GM23248 (cell line): ENCODE results near the gene ATP2A3. TPM values are rescaled to one million over a fixed set of nuclear protein-coding genes. Genes with fewer than 3 reads are reported as not detected.

Experiments
- DNase-seq: peaks from one replicate; pipeline ENCODE4 v3.0.0-alpha.2; 2015
- H2AFZ ChIP-seq: fragments of 200-600 bp; sonication (generic); 2 replicates; pipeline ENCODE4 v1.6.1; 2016; ENCODE audit warnings: antibody characterized with exemption
- H3F3A ChIP-seq: fragments of 200-600 bp; sonication (generic); 2 replicates; pipeline ENCODE4 v1.6.1; 2016; ENCODE audit warnings: mild to moderate bottlenecking, antibody characterized with exemption, mixed run types; ENCODE audit not compliant: insufficient read depth
- H3K27ac ChIP-seq: fragments of 200-600 bp; sonication (generic); 2 replicates; pipeline ENCODE4 v1.5.1; 2016; ENCODE audit warnings: mild to moderate bottlenecking
- H3K27me3 ChIP-seq: fragments of 200-600 bp; sonication (generic); replicated peaks from 2 replicates; pipeline ENCODE4 v1.6.1; 2016; ENCODE audit warnings: mild to moderate bottlenecking; ENCODE audit not compliant: insufficient read depth
- H3K36me3 ChIP-seq: fragments of 200-600 bp; sonication (generic); 2 replicates; pipeline ENCODE4 v1.6.1; 2016; ENCODE audit warnings: low read depth, mild to moderate bottlenecking
- H3K4me1 ChIP-seq: fragments of 200-600 bp; sonication (generic); 2 replicates; pipeline ENCODE4 v1.6.1; 2016; ENCODE audit warnings: mild to moderate bottlenecking; ENCODE audit not compliant: insufficient read depth
- H3K4me2 ChIP-seq: fragments of 200-600 bp; sonication (generic); one replicate; pipeline ENCODE4 v1.6.1; 2016; ENCODE audit warnings: mild to moderate bottlenecking; ENCODE audit not compliant: unreplicated experiment
- H3K4me3 ChIP-seq: fragments of 200-600 bp; sonication (generic); 2 replicates; pipeline ENCODE4 v1.5.1; 2016; ENCODE audit warnings: mild to moderate bottlenecking
- H3K79me2 ChIP-seq: fragments of 200-600 bp; sonication (generic); 2 replicates; pipeline ENCODE4 v1.6.1; 2016; ENCODE audit warnings: mild to moderate bottlenecking; ENCODE audit not compliant: insufficient read depth
- H3K9ac ChIP-seq: fragments of 200-600 bp; sonication (generic); 2 replicates; pipeline ENCODE4 v1.6.1; 2016; ENCODE audit warnings: mild to moderate bottlenecking
- H3K9me2 ChIP-seq: fragments of 200-600 bp; sonication (generic); 2 replicates; pipeline ENCODE4 v1.6.1; 2016; ENCODE audit warnings: mixed run types, mild to moderate bottlenecking, moderate library complexity; ENCODE audit not compliant: insufficient read depth
- H3K9me3 ChIP-seq: fragments of 200-600 bp; sonication (generic); one replicate; pipeline ENCODE4 v1.6.1; 2017; ENCODE audit warnings: low read depth
- H4K20me1 ChIP-seq: fragments of 200-600 bp; sonication (generic); 2 replicates; pipeline ENCODE4 v1.6.0; 2016; ENCODE audit not compliant: insufficient read depth
- EZH2 ChIP-seq: fragments of 200-600 bp; sonication (generic); IDR thresholded peaks from 2 replicates; pipeline ENCODE4 v1.6.1; 2018; ENCODE audit warnings: antibody characterized with exemption, mild to moderate bottlenecking; ENCODE audit not compliant: insufficient read depth, poor library complexity, severe bottlenecking
- EZH2phosphoT487 ChIP-seq: fragments of 200-600 bp; sonication (generic); IDR thresholded peaks from 2 replicates; pipeline ENCODE4 v1.6.1; 2018; ENCODE audit warnings: antibody characterized with exemption, moderate library complexity, mild to moderate bottlenecking, low read depth; ENCODE audit not compliant: insufficient read depth
- WGBS, 2 experiments: methylation state at CpG; one replicate each; pipeline ENCODE4 v1.1.6; 2015 to 2017; ENCODE audit warnings: low lambda C conversion rate in 2 of 2, low coverage in 1 of 2; ENCODE audit errors: missing lambda C conversion rate in 2 of 2; 5-methylcytosine and 5-hydroxymethylcytosine counted together
- in situ Hi-C: fragments of 300-500 bp; cut with MboI; formaldehyde crosslinking; loops from 2 replicates; pipeline ENCODE4 v1.15.0; 2020
- polyA plus RNA-seq: library from polyadenylated mRNA; unstranded; fragments of >200 nt; fragmentation: Nextera tagmentation; extraction: Ambion mirVana; gene quantifications from 2 replicates; pipeline ENCODE4 v1.2.1, GENCODE V29; 2016
- total RNA-seq: library from RNA; depleted of rRNA; stranded (reverse); fragments of >200 nt; shearing (Covaris generic); gene quantifications from 2 replicates; pipeline ENCODE4 v1.2.3, GENCODE V29; 2014; rRNA removed

The ATP2A3 gene
- total RNA-seq = 0.86 TPM in 1 of 2 replicates, not detected in the other
- 0.58 and 0.81 TPM in 2 replicates for polyA plus RNA-seq

DNA sequence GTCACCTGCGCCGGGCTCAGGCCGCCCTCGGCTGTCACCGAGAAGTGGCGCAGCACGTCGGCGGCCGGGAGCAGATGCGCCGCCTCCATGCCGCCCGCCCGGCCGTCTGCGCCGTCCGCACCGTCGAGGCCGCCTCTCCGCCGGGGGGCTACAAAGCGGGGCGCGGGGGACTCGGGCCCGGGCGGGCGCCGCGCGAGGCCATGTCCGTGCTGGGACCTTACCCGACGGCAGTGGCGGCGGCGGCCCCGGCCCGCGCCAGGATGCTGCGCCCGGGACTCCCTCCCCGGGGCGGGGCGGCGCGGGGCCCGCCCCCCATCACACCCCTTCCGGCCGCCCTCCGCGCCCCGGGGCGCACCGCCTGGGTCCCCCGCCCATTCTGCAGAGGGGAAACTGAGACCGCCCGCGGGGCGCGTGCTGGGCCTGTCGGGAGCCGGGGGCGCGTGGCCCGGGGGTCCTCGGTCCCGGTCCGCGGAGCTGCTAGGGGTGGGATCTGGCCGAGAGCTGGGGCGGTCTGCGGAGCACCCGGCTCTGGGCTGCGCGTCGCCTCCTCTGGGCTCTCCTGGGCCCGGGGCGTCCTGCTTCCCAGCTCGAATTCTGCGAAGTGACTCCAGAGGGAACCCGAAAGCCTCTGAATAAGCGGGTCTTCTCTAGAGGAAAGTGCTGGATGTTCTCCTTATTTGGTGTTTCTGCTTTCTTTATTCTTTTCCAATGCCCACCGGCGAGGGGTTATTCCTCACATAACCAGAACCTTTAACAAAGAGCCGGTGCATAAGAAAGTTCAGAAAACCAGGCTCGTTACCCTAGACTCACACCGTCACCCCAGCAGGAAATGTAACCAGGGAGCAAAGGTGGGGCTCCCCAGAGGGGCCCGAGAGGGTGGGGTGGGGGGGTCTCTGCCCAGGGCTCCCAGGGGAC, at the start of gene ATP2A3:
ATP2A3 (minus strand) TSS at position 235 of the 915 bp plus-strand sequence; CDS start at position 89, 146 bp downstream.
- peaks cover 25% of the 10 kb centered on the region for H3K27me3 ChIP-seq
- no peaks in the 10 kb centered on the region for H3F3A ChIP-seq
- peak; percentile 11 for TF ChIP-seq EZH2
- TF ChIP-seq EZH2phosphoT487 = peak; percentile 52; the same call in 1 of the 2 replicates
- no peaks in the 10 kb centered on the region for H3K9me2 ChIP-seq
- peak within 1 kb of the TSS; percentile 63 for H3K4me3 ChIP-seq
- H3K27ac ChIP-seq = no peak within 1 kb of the TSS
- no peaks in the 10 kb centered on the region for H3K9me3 ChIP-seq
- DNase-seq = peak; percentile 43
- peak within 1 kb of the TSS; percentile 82 for H2AFZ ChIP-seq
- no peak within 1 kb of the TSS for H3K9ac ChIP-seq
- no peaks in the 10 kb centered on the region for H3K79me2 ChIP-seq
- H3K36me3 ChIP-seq = no peaks in the 10 kb centered on the region
- WGBS, 2 experiments = 1 to 2% methylated on average over 38 to 45 of the region's 92 CpGs
- in situ Hi-C loops = no loop called here
- H3K4me1 ChIP-seq = no peaks in the 10 kb centered on the region
- H3K4me2 ChIP-seq = peak within 1 kb of the TSS; percentile 70
- H4K20me1 ChIP-seq = no peaks in the 10 kb centered on the region

GRCh38 chr17:4010754-4011153, 46.5 kb upstream of the ATP2A3 start:
- no peak overlapping the region for H2AFZ ChIP-seq
- peaks cover 19% of the 10 kb centered on the region; the same call in 1 of the 2 replicates for H3K36me3 ChIP-seq
- no peaks in the 10 kb centered on the region for H3K9me2 ChIP-seq
- H3K4me3 ChIP-seq = no peak overlapping the region
- no peaks in the 10 kb centered on the region for H3F3A ChIP-seq
- no peaks in the 10 kb centered on the region for H3K4me1 ChIP-seq
- no peak for TF ChIP-seq EZH2phosphoT487
- TF ChIP-seq EZH2 = no peak
- H3K27ac ChIP-seq = no peak overlapping the region
- H3K79me2 ChIP-seq = no peaks in the 10 kb centered on the region
- in situ Hi-C loops = no loop called here
- no peaks in the 10 kb centered on the region for H4K20me1 ChIP-seq
- no peak overlapping the region for H3K9ac ChIP-seq
- no peak for DNase-seq
- WGBS, 2 experiments = 98% methylated on average over 2 of the region's 2 CpGs
- H3K4me2 ChIP-seq = no peak overlapping the region
- H3K9me3 ChIP-seq = no peaks in the 10 kb centered on the region
- no peaks in the 10 kb centered on the region for H3K27me3 ChIP-seq

- no peak for DNase-seq
- Histone ChIP-seq H3K9me3 (no peaks in the 10 kb centered on the region), H3K36me3 (peaks cover 18% of the 10 kb centered on the region; the same call in 1 of the 2 replicates), H3K27me3 (no peaks in the 10 kb centered on the region), H3K4me3 (no peak overlapping the region), H3K27ac (no peak overlapping the region), H4K20me1 (no peaks in the 10 kb centered on the region), H3K9ac (no peak overlapping the region), H3K4me2 (no peak overlapping the region), H3K79me2 (no peaks in the 10 kb centered on the region), H3F3A (no peaks in the 10 kb centered on the region), H2AFZ (no peak overlapping the region), H3K9me2 (no peaks in the 10 kb centered on the region), H3K4me1 (no peaks in the 10 kb centered on the region)
- in situ Hi-C loops = loop anchor here (10.0 kb wide), 1 partner anchor 94 kb away; the partner anchor contains the start of gene P2RX1
- WGBS, 2 experiments = 87 to 89% methylated on average over 17 of the region's 17 CpGs
- TF ChIP-seq EZH2phosphoT487 (no peak), EZH2 (no peak)
Measured at GRCh38 chr17:4009186-4009785, 45.0 kb upstream of the ATP2A3 start.

DNA sequence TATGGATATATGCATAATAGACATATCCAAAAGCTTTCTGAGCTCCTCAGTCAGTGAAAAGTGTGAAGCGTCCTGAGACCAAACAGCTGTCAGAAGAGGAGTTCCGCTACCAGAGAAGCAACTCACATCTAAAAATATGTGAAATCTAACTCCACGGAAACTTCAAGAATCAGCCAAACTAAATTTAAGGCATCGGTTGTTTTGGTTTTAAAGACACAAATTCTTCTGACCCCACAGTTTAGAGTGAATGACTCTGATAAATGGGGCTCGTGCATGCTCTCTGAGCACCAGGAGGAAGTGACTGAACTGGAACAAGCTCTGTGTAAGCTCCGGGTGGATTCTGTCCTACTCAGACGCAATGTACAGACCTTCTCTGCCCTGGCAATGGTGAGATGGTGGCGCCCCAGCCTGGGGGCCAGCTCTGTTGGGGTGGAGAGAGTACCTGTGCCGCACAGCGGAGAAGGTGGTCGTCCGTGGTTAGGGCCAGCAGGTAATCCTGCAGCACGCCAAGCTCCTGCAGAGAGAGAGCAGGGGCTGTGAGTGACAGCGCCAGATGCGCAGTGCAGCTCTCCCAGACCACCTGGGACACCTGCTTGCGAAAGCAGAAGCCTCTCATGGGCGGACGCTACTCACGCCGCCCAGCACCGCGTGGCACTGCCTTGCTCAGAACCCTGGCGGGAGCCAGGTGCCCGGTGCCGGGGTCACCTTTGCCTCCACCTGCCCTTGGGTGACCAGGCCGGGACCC, 44.4 kb upstream of the ATP2A3 start:
- no peaks in the 10 kb centered on the region for H4K20me1 ChIP-seq
- no peaks in the 10 kb centered on the region for H3K9me3 ChIP-seq
- peaks cover 11% of the 10 kb centered on the region; the same call in 1 of the 2 replicates for H3K36me3 ChIP-seq
- no peaks in the 10 kb centered on the region for H3F3A ChIP-seq
- H2AFZ ChIP-seq = no peak overlapping the region
- H3K9me2 ChIP-seq = no peaks in the 10 kb centered on the region
- H3K9ac ChIP-seq = no peak overlapping the region
- in situ Hi-C loops = loop anchor here (10.0 kb wide), 1 partner anchor 94 kb away; the partner anchor contains the start of gene P2RX1
- H3K79me2 ChIP-seq = no peaks in the 10 kb centered on the region
- H3K4me3 ChIP-seq = no peak overlapping the region
- no peaks in the 10 kb centered on the region for H3K4me1 ChIP-seq
- no peaks in the 10 kb centered on the region for H3K27me3 ChIP-seq
- no peak for TF ChIP-seq EZH2phosphoT487
- no peak for TF ChIP-seq EZH2
- H3K4me2 ChIP-seq = no peak overlapping the region
- 95 to 96% methylated on average over 26 of the region's 26 CpGs for WGBS, 2 experiments
- no peak overlapping the region for H3K27ac ChIP-seq
- no peak for DNase-seq
